Epithelial cell of esophagus (primary cell): ENCODE data around the gene TMEM235.
A peak's percentile ranks its signal among the peaks of the same experiment; 100 is the strongest.

ENCODE experiments used
- DNase-seq: peaks from one replicate; pipeline ENCODE4 v3.0.0; 2010; ENCODE audit warnings: low read depth
- H3K4me3 ChIP-seq: 2 replicates; pipeline ENCODE4 v1.5.1; 2011; ENCODE audit warnings: mild to moderate bottlenecking, low read length, control low read depth
- TF ChIP-seq, protein P1 (sequence below): IDR thresholded peaks from 2 replicates; pipeline ENCODE4 v1.5.1; 2011; ENCODE audit warnings: low read depth, mild to moderate bottlenecking, low read length, control low read depth, inconsistent platforms; ENCODE audit not compliant: insufficient read depth; ENCODE audit errors: missing control alignments

Gene TMEM235

DNA sequence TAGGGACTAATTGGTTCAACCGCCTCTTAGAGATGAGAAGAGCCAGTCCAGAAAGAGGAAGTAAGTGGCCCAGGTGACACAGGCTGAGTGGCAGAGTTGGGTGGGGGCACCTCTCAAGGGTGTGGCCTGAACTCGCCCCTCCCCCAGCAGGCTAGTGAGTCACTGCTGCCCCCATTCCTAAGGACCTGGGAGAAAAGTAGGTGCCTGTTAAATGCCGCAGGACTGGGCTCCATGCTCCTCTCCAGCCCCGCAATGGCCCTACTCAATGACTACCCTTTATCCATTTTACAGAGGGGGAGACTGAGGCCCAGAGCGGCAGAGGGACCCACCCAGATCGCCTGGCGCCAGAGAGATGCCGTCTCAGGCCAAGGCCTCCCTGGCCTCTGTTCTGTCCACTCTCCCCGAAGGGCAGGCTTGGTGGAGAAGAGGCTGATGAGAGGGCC, 8.1 kb downstream of the TMEM235 start:
- TF ChIP-seq, protein P1, sequence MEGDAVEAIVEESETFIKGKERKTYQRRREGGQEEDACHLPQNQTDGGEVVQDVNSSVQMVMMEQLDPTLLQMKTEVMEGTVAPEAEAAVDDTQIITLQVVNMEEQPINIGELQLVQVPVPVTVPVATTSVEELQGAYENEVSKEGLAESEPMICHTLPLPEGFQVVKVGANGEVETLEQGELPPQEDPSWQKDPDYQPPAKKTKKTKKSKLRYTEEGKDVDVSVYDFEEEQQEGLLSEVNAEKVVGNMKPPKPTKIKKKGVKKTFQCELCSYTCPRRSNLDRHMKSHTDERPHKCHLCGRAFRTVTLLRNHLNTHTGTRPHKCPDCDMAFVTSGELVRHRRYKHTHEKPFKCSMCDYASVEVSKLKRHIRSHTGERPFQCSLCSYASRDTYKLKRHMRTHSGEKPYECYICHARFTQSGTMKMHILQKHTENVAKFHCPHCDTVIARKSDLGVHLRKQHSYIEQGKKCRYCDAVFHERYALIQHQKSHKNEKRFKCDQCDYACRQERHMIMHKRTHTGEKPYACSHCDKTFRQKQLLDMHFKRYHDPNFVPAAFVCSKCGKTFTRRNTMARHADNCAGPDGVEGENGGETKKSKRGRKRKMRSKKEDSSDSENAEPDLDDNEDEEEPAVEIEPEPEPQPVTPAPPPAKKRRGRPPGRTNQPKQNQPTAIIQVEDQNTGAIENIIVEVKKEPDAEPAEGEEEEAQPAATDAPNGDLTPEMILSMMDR, result no peak
- no peak overlapping the region for H3K4me3 ChIP-seq
- no peak for DNase-seq

DNA sequence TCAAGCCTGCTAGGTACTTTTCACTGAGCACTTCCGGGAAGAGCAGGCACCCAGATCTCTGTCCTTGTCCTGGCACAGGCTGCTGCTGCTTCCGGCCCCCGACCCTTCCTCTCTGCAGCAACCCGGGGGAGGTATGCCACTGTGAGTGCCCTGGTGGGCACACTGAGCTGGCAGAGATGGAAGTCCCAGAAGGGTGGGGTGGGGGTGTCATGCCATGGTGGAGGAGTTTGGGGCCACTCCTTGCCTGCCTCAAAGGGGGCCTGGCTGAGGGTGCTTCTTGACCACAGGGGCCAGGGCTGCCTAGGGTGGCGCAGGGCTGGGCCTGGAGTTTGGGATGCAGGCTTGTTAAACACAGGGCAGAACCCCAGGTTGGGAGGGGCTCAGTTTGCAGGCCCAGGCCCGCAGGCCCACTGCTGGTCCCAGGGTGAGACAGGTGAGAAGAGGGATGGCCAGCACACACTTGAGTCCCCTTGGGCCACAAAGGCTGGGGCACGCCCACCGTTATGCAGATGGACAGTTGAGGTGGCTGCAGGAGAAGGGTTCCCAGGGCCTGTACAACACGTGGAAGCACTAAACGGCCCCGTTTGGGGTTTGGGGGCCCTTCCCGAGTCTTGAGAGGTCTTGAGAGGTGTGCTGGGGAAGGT, 8.7 kb downstream of the TMEM235 start:
- DNase-seq, result no peak
- TF ChIP-seq, protein P1, result no peak

DNA sequence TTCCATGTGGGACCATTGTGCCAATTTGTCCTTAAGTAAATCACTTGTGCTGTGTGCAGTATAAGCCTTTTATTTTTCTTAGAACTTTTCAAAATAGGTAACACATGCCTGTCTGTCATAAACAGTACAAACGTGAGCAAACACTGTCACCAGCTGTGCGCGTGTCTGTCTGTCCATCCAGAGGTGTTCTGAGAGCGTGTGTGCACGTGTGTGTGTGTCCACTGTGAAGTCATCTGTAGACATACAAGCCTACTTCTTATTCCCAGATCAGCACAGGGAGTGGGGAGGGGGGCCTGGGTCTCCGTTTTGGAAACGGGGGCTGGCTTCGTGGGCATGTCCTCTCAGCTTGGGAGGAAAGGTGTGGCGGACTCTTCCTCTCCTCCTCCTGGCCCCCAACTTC, 9.4 kb downstream of the TMEM235 start:
- H3K4me3 ChIP-seq, result no peak overlapping the region
- DNase-seq, result no peak
- TF ChIP-seq, protein P1, result no peak

More for the DNA sequence above, 8.7 kb downstream of the TMEM235 start:
- no peak overlapping the region for H3K4me3 ChIP-seq

DNA sequence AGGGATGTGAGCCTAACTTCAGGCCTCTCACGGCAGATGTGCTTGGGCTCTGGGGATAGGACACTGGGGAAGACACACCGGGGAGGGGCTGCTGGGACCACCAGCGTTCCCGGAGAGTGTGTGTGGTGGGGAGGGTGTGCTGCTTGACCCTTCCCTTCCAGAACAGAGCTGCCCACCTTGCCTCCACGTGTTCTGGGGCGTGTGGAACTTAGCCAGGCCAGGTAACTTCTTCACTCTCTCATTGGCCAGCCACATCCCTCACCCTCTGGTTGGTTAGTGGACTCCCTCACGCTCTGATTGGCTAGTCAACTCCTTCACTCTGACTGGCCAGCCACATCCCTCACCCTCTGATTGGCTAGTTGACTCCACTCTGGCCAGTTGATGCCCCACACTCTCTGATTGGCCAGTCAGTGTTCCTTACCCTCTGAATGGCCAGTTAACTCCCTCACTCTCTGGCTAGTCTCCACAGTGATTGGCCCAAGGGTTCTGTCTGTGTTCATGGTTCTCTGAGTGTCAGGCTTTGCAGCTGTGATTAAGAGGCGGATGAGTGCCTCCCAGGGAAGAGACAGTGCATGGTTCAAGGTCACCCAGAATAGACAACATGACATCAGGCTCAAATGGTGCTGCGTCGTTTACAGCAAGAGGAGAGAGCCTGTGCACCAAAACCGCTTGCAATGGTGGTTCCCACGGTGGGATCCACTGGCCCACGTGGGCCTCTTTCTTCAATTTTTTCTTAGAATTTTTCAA, 10.0 kb downstream of the TMEM235 start:
- DNase-seq, result peak; percentile 30
- TF ChIP-seq, protein P1, result no peak
- H3K4me3 ChIP-seq, result no peak overlapping the region

DNA sequence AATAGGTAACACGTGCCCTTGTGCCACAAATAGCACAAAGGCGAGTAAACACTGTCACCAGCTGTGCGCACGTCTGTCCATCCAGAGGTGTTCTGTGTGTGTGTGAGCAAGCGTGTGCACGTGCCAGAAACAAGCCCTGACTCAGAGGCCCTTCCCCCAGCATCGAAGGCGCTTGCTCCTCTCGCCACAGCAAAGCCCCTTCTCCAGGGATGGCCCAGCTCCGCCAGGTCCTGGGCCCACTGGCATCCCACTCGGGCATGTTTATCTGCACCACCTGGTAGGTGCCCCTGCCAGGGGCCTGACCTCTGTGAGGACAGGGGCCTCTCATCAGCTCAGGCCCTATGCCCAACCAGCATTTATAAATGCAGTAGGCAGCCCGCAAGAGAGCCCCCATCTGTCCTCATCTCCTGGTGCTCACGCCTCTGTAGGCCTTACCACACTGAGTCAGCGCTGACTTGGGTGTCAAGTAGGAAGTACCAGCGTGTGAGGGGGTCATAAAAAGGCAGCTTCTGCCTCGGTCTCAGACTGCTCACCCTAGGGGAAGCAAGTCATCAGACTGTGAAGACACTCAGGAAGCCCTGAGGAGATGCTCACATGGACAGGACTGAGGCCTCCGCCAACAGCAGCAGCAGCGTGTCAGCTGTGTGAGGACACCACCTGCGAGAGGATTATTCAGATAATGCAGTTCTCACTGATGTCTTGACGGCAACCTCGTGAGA, 10.8 kb downstream of the TMEM235 start:
- TF ChIP-seq, protein P1, result no peak
- H3K4me3 ChIP-seq, result no peak overlapping the region
- DNase-seq, result no peak

DNA sequence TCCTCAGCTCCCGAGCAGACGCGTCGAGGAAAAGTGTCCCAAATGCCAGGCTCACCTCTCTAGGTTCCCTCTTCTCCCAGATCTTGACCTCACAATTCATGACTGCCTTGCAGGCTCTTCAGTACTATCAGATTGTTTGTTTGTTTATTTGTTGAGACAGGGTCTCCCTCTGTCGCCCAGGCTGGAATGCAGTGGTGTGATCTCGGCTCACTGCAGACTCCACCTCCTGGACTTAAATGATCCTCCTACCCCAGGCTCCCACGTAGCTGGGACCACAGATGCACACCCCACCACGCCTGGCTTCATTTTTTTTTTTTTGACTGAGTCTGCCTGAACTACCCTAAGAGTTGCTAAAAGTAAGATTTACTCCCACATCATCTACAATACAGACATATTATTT, 15.9 kb downstream of the TMEM235 start:
- no peak overlapping the region for H3K4me3 ChIP-seq
- TF ChIP-seq, protein P1, result no peak
- no peak for DNase-seq
